ENCODE data around the gene RLBP1.

Gene RLBP1

GRCh38 chr15:89205991-89206585 is 15.3 kb downstream of the RLBP1 start:
- no peak for DNase-seq

GRCh38 chr15:89203705-89204273 is 17.6 kb downstream of the RLBP1 start:
- DNase-seq: no peak

- no peak for DNase-seq
Measured at GRCh38 chr15:89201465-89202005, 19.8 kb downstream of the RLBP1 start.

GRCh38 chr15:89200182-89200581 is 21.2 kb downstream of the RLBP1 start:
- DNase-seq: no peak

GRCh38 chr15:89199746-89200145 is 21.6 kb downstream of the RLBP1 start:
- no peak for DNase-seq

- DNase-seq: no peak
Measured at GRCh38 chr15:89198934-89199333, 22.4 kb downstream of the RLBP1 start.

- no peak for DNase-seq
Measured at GRCh38 chr15:89198196-89198595, 23.2 kb downstream of the RLBP1 start.

- DNase-seq: peak; percentile 93
Measured at GRCh38 chr15:89197503-89197971, 23.8 kb downstream of the RLBP1 start.

GRCh38 chr15:89196994-89197393 is 24.4 kb downstream of the RLBP1 start:
- no peak for DNase-seq

- DNase-seq: no peak
Measured at GRCh38 chr15:89196241-89196640, 25.1 kb downstream of the RLBP1 start.

- no peak for DNase-seq
Measured at GRCh38 chr15:89195836-89196235, 25.5 kb downstream of the RLBP1 start.

- no peak for DNase-seq
Measured at GRCh38 chr15:89194608-89195007, 26.8 kb downstream of the RLBP1 start.

GRCh38 chr15:89192766-89193165 is 28.6 kb downstream of the RLBP1 start:
- no peak for DNase-seq

- no peak for DNase-seq
Measured at GRCh38 chr15:89192136-89192535, 29.2 kb downstream of the RLBP1 start.

- DNase-seq: no peak
Measured at GRCh38 chr15:89187986-89188514, 33.3 kb downstream of the RLBP1 start.

- no peak for DNase-seq
Measured at GRCh38 chr15:89187301-89187985, 33.9 kb downstream of the RLBP1 start.

GRCh38 chr15:89186803-89187202 is 34.6 kb downstream of the RLBP1 start:
- DNase-seq: no peak

GRCh38 chr15:89184886-89185526 is 36.4 kb downstream of the RLBP1 start:
- DNase-seq: no peak

- DNase-seq: no peak
Measured at GRCh38 chr15:89184357-89184756, 37.0 kb downstream of the RLBP1 start.

- DNase-seq: no peak
Measured at GRCh38 chr15:89179966-89180875, 41.2 kb downstream of the RLBP1 start.

GRCh38 chr15:89178307-89178977 is 42.9 kb downstream of the RLBP1 start:
- no peak for DNase-seq
